Stimulated activated CD8-positive, alpha-beta memory T cell treated with anti-CD3 and anti-CD28 coated beads, Interleukin-2, amount 100 ng/mL, for 1 hour (primary cell): Measurements from ENCODE around the gene PHKG1.
A peak's percentile ranks its signal among the peaks of the same experiment; 100 is the strongest.
"Not testable (repeated sequence)": the region's sequence is repeated elsewhere in the genome, so short reads cannot be mapped to it uniquely, and the experiment has no call there.

Experiments used
- DNase-seq, 2 donors: peaks; one replicate each; pipeline ENCODE4 v3.0.0-alpha.2; 2020; ENCODE audit warnings: low read depth in 2 of 2

The PHKG1 gene

GRCh38 chr7:56083150-56083785, 9.5 kb downstream of the PHKG1 start:
- DNase-seq = no peak

- DNase-seq = no peak
Measured at GRCh38 chr7:56081626-56082340, 11.0 kb downstream of the PHKG1 start.

- not testable (repeated sequence) for DNase-seq
Measured at GRCh38 chr7:56080726-56081435, 11.9 kb downstream of the PHKG1 start.

GRCh38 chr7:56079450-56080185, 13.1 kb downstream of the PHKG1 start:
- DNase-seq = no peak

GRCh38 chr7:56078196-56078595, 14.6 kb downstream of the PHKG1 start:
- no peak for DNase-seq

- no peak for DNase-seq
Measured at GRCh38 chr7:56077681-56078080, 15.1 kb downstream of the PHKG1 start.

- DNase-seq = peak; percentile 25 to 32
Measured at GRCh38 chr7:56074371-56074791, 18.4 kb downstream of the PHKG1 start.

- DNase-seq = not testable (repeated sequence)
Measured at GRCh38 chr7:56066376-56066775, 26.4 kb downstream of the PHKG1 start.

GRCh38 chr7:56063882-56064625, 28.7 kb downstream of the PHKG1 start, which contains the start of gene SUMF2:
SUMF2 (plus strand) TSS chr7:56064286; CDS start chr7:56064312, 26 bp downstream.
- DNase-seq = peak; percentile 78 to 82

- DNase-seq = no peak
Measured at GRCh38 chr7:56063500-56063881, 29.3 kb downstream of the PHKG1 start.

- DNase-seq = no peak
Measured at GRCh38 chr7:56062382-56062781, 30.4 kb downstream of the PHKG1 start.

- no peak for DNase-seq
Measured at GRCh38 chr7:56053993-56054392, 38.8 kb downstream of the PHKG1 start.

GRCh38 chr7:56053379-56053778, 39.4 kb downstream of the PHKG1 start:
- DNase-seq = no peak

- peak; percentile 74 to 81 for DNase-seq
Measured at GRCh38 chr7:56051339-56052191, 41.2 kb downstream of the PHKG1 start, which contains the start of the genes CCT6A and PSPH. CCT6A (plus strand) TSS chr7:56051765; CDS start chr7:56051849, 84 bp downstream. PSPH (minus strand) TSS chr7:56051444; CDS start chr7:56021212, 30,232 bp downstream.

GRCh38 chr7:56051053-56051338, 41.8 kb downstream of the PHKG1 start:
- no peak for DNase-seq

GRCh38 chr7:56048763-56049162, 44.0 kb downstream of the PHKG1 start:
- not testable (repeated sequence) for DNase-seq

GRCh38 chr7:56048245-56048644, 44.5 kb downstream of the PHKG1 start:
- DNase-seq = no peak

GRCh38 chr7:56047446-56048116, 45.2 kb downstream of the PHKG1 start:
- DNase-seq = not testable (repeated sequence)

- no peak for DNase-seq
Measured at GRCh38 chr7:56046721-56047445, 45.9 kb downstream of the PHKG1 start.
